GM12892 (cell line): ENCODE data around the gene KMT2C.

ENCODE experiments used
- POLR2A ChIP-seq: IDR thresholded peaks from 2 replicates; pipeline ENCODE4 v1.6.1; 2011; ENCODE audit warnings: low read depth, low read length, control low read depth
- POLR2AphosphoS5 ChIP-seq: IDR thresholded peaks from 2 replicates; pipeline ENCODE4 v1.6.1; 2011; ENCODE audit warnings: low read depth, low read length, control low read depth

DNA sequence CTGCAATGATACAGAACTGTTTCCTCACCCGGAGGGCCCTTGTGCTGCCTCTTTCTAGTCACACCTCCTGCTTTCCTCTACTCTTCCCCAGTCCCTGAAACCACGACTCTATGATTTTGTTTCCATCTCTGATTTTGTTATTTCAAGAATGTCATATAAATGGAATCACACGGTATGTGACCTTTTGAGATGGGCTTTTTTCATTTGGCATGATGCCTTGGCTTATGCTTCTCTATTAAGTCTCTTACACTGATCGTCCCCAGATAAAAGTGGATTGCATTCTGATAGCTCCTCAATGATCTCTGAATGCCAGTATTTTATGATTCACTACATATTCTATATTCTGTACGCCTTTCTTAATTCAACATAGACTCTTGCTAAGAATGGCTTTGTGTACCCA, 332.1 kb downstream of the KMT2C start:
- TF ChIP-seq POLR2A = no peak
- no peak for TF ChIP-seq POLR2AphosphoS5
